HepG2 (cell line): ENCODE data around the gene GPC6. TPM values are rescaled to one million over a fixed set of nuclear protein-coding genes. Genes with fewer than 3 reads are reported as not detected.

Source experiments
- FOXA3 ChIP-seq: IDR thresholded peaks from 2 replicates; pipeline ENCODE4 v1.6.1; 2016; ENCODE audit warnings: missing genetic modification reagents, missing compliant biosample characterization
- FOXO1 ChIP-seq: sonication (generic); formaldehyde crosslinking; IDR thresholded peaks from 2 replicates; pipeline ENCODE4 v1.4.0; 2020; ENCODE audit warnings: missing genetic modification reagents
- RARA ChIP-seq: IDR thresholded peaks from 2 replicates; pipeline ENCODE4 v1.6.1; 2016; ENCODE audit warnings: missing genetic modification reagents, missing compliant biosample characterization
- SNAI1 ChIP-seq: sonication (generic); formaldehyde crosslinking; IDR thresholded peaks from 2 replicates; pipeline ENCODE4 v1.5.0; 2020; ENCODE audit warnings: mild to moderate bottlenecking, missing genetic modification reagents, borderline replicate concordance
- ZNF12 ChIP-seq: sonication (generic); formaldehyde crosslinking; IDR thresholded peaks from 2 replicates; pipeline ENCODE4 v1.5.0; 2020; ENCODE audit warnings: missing genetic modification reagents
- ZNF629 ChIP-seq: sonication (generic); formaldehyde crosslinking; conservative IDR thresholded peaks from 2 replicates; pipeline ENCODE4 v1.5.0; 2020; ENCODE audit warnings: missing genetic modification reagents
- ZNF7 ChIP-seq: IDR thresholded peaks from 2 replicates; pipeline ENCODE4 v1.6.1; 2016; ENCODE audit warnings: missing biosample characterization, missing genetic modification reagents
- ZNF790 ChIP-seq: sonication (generic); formaldehyde crosslinking; IDR thresholded peaks from 2 replicates; pipeline ENCODE4 v1.8.0; 2022; ENCODE audit warnings: missing genetic modification reagents, mild to moderate bottlenecking, borderline replicate concordance
- ZZZ3 ChIP-seq: sonication (generic); formaldehyde crosslinking; IDR thresholded peaks from 2 replicates; pipeline ENCODE4 v1.4.0; 2020; ENCODE audit warnings: missing genetic modification reagents, mild to moderate bottlenecking, borderline replicate concordance
- polyA plus RNA-seq, 8 experiments: library from polyadenylated mRNA; depleted of rRNA in 3 of 8; stranded (reverse) in 7 of 8; unstranded in 1 of 8; fragments of >200 nt; fragmentation: Illumina TruSeq in 4 of 8; extraction: Trizol in 4 of 8; gene quantifications; 2 replicates each; pipeline versions ENCODE4 v1.2.1 to v1.2.3, GENCODE V29; 2011 to 2016; ENCODE audit warnings: low read depth in 4 of 8, missing spikeins in 1 of 8, mixed read lengths in 1 of 8; ENCODE audit not compliant: insufficient read depth in 1 of 8
- total RNA-seq, 5 experiments: library from RNA; depleted of rRNA; stranded (reverse); fragments of >200 nt; fragmentation: Illumina TruSeq; extraction: Trizol; gene quantifications; 2 replicates each; pipeline ENCODE4 v1.2.3, GENCODE V29; 2016; ENCODE audit warnings: low read depth in 1 of 5
- TF ChIP-seq, protein P1 (sequence below): sonication (generic); formaldehyde crosslinking; IDR thresholded peaks from 2 replicates; pipeline ENCODE4 v1.5.1; 2020; ENCODE audit warnings: mild to moderate bottlenecking, missing genetic modification reagents, moderate library complexity
- TF ChIP-seq, protein P2 (sequence below): sonication (generic); formaldehyde crosslinking; IDR thresholded peaks from 2 replicates; pipeline ENCODE4 v1.8.0; 2022; ENCODE audit warnings: missing genetic modification reagents, mild to moderate bottlenecking, inconsistent platforms, borderline replicate concordance
- TF ChIP-seq, protein P3 (sequence below): sonication (generic); formaldehyde crosslinking; IDR thresholded peaks from 2 replicates; pipeline ENCODE4 v1.4.0; 2020; ENCODE audit warnings: missing genetic modification reagents
- TF ChIP-seq, protein P4 (sequence below): sonication (generic); formaldehyde crosslinking; IDR thresholded peaks from 2 replicates; pipeline ENCODE4 v1.5.0; 2020; ENCODE audit warnings: mild to moderate bottlenecking, low read depth, missing genetic modification reagents, borderline replicate concordance
- TF ChIP-seq, protein P5 (sequence below): sonication (generic); formaldehyde crosslinking; IDR thresholded peaks from 2 replicates; pipeline ENCODE4 v1.4.0; 2020; ENCODE audit warnings: missing genetic modification reagents, borderline replicate concordance
- TF ChIP-seq, protein P6 (sequence below): sonication (generic); formaldehyde crosslinking; IDR thresholded peaks from one replicate; pipeline ENCODE4 v1.5.1; 2020; ENCODE audit warnings: mild to moderate bottlenecking, missing genetic modification reagents; ENCODE audit errors: not compliant biosample characterization

Gene GPC6
- total and polyA plus RNA-seq, 2 of the 13 experiments (the other 11 are each of a cell fraction or from before 2014, with no cell fraction given), result 24.5 to 33.9 TPM

DNA sequence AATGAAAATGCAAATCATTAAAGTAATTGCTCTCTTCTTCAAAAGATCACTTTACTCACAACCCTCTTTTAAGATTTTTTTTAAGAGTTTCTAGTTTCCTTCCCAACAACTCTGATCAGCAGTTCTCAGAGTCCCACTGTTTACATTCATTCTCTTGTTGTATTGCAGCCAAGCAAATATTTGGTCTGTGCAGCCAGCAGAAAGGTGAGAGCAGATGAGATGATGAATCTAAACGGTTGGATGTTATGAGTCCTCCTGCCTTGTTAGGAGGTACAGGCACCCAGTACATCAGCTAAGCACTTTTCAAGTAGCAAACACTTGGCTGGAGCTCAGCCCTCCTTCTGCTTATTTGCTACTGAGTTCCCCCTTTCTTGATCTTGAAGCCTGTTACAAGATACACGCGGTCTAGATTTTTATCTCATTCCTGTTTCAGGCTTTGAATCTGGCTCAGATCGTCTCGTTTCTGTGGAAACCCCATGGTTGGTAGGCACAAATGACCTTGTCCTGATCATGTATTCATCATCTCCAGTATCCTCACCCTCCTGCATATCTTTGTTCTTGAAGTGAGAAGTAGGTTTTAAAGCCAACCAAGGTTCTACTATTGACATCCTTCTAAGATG lies 952.1 kb downstream of the GPC6 start (continued):
- TF ChIP-seq ZZZ3 (CRISPR knock-in tag) (no peak), ZNF790 (CRISPR knock-in tag) (no peak), ZNF7 (CRISPR knock-in tag) (no peak), ZNF12 (CRISPR knock-in tag) (peak; percentile 44; the same call in 1 of the 2 replicates), SNAI1 (CRISPR knock-in tag) (no peak), FOXO1 (CRISPR knock-in tag) (peak; percentile 37; the same call in 1 of the 2 replicates), ZNF629 (no peak), FOXA3 (CRISPR knock-in tag) (peak; percentile 88), RARA (CRISPR knock-in tag) (peak; percentile 38; the same call in 1 of the 2 replicates)
- TF ChIP-seq, protein P1, sequence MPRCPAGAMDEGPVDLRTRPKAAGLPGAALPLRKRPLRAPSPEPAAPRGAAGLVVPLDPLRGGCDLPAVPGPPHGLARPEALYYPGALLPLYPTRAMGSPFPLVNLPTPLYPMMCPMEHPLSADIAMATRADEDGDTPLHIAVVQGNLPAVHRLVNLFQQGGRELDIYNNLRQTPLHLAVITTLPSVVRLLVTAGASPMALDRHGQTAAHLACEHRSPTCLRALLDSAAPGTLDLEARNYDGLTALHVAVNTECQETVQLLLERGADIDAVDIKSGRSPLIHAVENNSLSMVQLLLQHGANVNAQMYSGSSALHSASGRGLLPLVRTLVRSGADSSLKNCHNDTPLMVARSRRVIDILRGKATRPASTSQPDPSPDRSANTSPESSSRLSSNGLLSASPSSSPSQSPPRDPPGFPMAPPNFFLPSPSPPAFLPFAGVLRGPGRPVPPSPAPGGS (CRISPR knock-in tag), result no peak
- TF ChIP-seq, protein P2, sequence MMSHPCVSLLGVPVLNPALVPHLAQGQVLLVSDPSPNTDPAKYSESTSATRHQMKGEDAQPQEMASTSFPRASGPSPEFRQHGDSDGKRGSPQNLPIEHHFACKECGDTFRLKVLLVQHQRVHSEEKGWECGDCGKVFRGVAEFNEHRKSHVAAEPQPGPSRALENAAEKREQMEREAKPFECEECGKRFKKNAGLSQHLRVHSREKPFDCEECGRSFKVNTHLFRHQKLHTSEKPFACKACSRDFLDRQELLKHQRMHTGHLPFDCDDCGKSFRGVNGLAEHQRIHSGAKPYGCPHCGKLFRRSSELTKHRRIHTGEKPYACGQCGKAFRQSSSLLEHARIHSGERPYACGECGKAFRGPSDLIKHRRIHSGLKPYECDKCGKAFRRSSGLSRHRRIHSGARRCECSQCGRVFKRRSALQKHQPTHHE, result no peak
- TF ChIP-seq, protein P3, sequence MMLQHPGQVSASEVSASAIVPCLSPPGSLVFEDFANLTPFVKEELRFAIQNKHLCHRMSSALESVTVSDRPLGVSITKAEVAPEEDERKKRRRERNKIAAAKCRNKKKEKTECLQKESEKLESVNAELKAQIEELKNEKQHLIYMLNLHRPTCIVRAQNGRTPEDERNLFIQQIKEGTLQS (CRISPR knock-in tag), result no peak
- TF ChIP-seq, protein P4, sequence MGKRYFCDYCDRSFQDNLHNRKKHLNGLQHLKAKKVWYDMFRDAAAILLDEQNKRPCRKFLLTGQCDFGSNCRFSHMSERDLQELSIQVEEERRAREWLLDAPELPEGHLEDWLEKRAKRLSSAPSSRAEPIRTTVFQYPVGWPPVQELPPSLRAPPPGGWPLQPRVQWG, result no peak
- TF ChIP-seq, protein P5, sequence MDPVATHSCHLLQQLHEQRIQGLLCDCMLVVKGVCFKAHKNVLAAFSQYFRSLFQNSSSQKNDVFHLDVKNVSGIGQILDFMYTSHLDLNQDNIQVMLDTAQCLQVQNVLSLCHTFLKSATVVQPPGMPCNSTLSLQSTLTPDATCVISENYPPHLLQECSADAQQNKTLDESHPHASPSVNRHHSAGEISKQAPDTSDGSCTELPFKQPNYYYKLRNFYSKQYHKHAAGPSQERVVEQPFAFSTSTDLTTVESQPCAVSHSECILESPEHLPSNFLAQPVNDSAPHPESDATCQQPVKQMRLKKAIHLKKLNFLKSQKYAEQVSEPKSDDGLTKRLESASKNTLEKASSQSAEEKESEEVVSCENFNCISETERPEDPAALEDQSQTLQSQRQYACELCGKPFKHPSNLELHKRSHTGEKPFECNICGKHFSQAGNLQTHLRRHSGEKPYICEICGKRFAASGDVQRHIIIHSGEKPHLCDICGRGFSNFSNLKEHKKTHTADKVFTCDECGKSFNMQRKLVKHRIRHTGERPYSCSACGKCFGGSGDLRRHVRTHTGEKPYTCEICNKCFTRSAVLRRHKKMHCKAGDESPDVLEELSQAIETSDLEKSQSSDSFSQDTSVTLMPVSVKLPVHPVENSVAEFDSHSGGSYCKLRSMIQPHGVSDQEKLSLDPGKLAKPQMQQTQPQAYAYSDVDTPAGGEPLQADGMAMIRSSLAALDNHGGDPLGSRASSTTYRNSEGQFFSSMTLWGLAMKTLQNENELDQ (CRISPR knock-in tag), result no peak
- TF ChIP-seq, protein P6, sequence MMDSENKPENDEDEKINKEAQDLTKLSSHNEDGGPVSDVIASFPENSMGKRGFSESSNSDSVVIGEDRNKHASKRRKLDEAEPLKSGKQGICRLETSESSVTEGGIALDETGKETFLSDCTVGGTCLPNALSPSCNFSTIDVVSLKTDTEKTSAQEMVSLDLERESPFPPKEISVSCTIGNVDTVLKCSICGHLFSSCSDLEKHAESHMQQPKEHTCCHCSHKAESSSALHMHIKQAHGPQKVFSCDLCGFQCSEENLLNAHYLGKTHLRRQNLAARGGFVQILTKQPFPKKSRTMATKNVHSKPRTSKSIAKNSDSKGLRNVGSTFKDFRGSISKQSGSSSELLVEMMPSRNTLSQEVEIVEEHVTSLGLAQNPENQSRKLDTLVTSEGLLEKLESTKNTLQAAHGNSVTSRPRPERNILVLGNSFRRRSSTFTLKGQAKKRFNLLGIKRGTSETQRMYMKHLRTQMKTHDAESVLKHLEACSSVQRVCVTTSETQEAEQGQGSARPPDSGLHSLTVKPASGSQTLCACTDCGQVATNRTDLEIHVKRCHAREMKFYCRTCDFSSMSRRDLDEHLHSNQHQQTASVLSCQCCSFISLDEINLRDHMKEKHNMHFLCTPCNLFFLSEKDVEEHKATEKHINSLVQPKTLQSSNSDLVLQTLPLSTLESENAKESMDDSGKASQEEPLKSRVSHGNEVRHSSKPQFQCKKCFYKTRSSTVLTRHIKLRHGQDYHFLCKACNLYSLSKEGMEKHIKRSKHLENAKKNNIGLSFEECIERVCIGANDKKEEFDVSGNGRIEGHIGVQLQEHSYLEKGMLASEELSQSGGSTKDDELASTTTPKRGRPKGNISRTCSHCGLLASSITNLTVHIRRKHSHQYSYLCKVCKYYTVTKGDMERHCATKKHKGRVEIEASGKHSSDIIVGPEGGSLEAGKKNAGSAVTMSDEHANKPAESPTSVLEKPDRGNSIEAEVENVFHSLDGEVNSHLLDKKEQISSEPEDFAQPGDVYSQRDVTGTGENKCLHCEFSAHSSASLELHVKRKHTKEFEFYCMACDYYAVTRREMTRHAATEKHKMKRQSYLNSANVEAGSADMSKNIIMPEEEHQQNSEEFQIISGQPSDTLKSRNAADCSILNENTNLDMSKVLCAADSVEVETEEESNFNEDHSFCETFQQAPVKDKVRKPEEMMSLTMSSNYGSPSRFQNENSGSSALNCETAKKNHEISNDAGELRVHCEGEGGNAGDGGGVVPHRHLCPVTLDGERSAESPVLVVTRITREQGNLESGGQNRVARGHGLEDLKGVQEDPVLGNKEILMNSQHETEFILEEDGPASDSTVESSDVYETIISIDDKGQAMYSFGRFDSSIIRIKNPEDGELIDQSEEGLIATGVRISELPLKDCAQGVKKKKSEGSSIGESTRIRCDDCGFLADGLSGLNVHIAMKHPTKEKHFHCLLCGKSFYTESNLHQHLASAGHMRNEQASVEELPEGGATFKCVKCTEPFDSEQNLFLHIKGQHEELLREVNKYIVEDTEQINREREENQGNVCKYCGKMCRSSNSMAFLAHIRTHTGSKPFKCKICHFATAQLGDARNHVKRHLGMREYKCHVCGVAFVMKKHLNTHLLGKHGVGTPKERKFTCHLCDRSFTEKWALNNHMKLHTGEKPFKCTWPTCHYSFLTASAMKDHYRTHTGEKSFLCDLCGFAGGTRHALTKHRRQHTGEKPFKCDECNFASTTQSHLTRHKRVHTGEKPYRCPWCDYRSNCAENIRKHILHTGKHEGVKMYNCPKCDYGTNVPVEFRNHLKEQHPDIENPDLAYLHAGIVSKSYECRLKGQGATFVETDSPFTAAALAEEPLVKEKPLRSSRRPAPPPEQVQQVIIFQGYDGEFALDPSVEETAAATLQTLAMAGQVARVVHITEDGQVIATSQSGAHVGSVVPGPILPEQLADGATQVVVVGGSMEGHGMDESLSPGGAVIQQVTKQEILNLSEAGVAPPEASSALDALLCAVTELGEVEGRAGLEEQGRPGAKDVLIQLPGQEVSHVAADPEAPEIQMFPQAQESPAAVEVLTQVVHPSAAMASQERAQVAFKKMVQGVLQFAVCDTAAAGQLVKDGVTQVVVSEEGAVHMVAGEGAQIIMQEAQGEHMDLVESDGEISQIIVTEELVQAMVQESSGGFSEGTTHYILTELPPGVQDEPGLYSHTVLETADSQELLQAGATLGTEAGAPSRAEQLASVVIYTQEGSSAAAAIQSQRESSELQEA (CRISPR knock-in tag), result no peak
